HEK293 (cell line): ENCODE data around the gene PAM.

ENCODE experiments used
- MZF1 ChIP-seq: fragments of 450-650 bp; formaldehyde crosslinking; IDR thresholded peaks from 2 replicates; pipeline ENCODE4 v1.5.1; 2017; ENCODE audit warnings: missing biosample characterization, missing genetic modification characterization, borderline replicate concordance
- ZNF10 ChIP-seq: fragments of 450-650 bp; formaldehyde crosslinking; IDR thresholded peaks from 2 replicates; pipeline ENCODE4 v1.5.1; 2017; ENCODE audit warnings: missing biosample characterization, missing genetic modification characterization
- ZNF138 ChIP-seq: fragments of 450-650 bp; formaldehyde crosslinking; IDR thresholded peaks from 2 replicates; pipeline ENCODE4 v1.5.1; 2016; ENCODE audit warnings: missing biosample characterization, missing genetic modification characterization, borderline replicate concordance
- TF ChIP-seq, protein P1 (sequence below): fragments of 450-650 bp; formaldehyde crosslinking; IDR thresholded peaks from 2 replicates; pipeline ENCODE4 v1.5.1; 2016; ENCODE audit warnings: missing biosample characterization, missing genetic modification characterization

DNA sequence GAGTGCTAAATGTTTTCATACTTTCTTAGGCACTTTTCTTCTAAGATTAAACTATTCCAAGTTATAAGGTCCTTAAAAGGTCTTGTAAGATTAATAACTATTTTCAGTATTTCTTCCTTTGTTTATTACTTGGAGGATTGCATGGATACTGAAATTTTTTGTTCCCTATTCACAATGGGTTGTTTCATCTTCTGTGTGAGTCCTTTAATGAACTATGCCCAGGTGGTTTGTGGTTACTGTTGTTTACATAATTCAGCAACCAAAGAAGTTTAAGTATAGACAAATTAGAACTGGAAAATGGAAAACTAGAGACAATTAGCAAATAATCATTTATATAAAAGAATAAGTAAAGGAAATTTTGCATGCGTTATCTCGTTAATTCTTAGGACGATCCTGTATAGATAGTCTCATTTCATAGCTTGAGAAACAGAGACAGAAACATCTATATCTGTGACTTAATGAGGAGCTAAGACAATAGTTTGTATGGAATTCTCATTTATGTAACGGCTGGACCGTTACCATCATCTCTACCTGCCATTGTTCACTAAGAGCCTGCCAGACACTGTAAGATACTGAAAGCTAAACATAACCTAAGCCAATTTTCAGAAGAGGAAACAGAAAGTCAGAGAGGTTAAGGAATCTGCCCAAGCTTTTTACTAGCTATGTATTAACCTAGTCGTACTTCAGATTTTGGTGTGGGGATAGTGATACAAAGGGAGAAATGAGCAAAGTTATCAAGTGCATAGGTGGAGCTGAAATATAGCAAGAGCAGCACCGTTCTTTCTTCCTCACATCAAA is 148.2 kb downstream of the PAM start:
- TF ChIP-seq, protein P1, sequence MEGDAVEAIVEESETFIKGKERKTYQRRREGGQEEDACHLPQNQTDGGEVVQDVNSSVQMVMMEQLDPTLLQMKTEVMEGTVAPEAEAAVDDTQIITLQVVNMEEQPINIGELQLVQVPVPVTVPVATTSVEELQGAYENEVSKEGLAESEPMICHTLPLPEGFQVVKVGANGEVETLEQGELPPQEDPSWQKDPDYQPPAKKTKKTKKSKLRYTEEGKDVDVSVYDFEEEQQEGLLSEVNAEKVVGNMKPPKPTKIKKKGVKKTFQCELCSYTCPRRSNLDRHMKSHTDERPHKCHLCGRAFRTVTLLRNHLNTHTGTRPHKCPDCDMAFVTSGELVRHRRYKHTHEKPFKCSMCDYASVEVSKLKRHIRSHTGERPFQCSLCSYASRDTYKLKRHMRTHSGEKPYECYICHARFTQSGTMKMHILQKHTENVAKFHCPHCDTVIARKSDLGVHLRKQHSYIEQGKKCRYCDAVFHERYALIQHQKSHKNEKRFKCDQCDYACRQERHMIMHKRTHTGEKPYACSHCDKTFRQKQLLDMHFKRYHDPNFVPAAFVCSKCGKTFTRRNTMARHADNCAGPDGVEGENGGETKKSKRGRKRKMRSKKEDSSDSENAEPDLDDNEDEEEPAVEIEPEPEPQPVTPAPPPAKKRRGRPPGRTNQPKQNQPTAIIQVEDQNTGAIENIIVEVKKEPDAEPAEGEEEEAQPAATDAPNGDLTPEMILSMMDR, result no peak
- TF ChIP-seq ZNF138 (tag by site-specific recombination) (no peak), ZNF10 (tag by site-specific recombination) (no peak), MZF1 (tag by site-specific recombination) (no peak)
